HG02571 (cell line): ENCODE results near the gene ANO7.

ENCODE experiments used
- ATAC-seq: cut with Tn5 transposase; IDR thresholded peaks from one replicate; pipeline ENCODE4 v1.9.1; 2021; ENCODE audit warnings: mild to moderate bottlenecking, moderate library complexity; ENCODE audit not compliant: unreplicated experiment

ANO7 gene

DNA sequence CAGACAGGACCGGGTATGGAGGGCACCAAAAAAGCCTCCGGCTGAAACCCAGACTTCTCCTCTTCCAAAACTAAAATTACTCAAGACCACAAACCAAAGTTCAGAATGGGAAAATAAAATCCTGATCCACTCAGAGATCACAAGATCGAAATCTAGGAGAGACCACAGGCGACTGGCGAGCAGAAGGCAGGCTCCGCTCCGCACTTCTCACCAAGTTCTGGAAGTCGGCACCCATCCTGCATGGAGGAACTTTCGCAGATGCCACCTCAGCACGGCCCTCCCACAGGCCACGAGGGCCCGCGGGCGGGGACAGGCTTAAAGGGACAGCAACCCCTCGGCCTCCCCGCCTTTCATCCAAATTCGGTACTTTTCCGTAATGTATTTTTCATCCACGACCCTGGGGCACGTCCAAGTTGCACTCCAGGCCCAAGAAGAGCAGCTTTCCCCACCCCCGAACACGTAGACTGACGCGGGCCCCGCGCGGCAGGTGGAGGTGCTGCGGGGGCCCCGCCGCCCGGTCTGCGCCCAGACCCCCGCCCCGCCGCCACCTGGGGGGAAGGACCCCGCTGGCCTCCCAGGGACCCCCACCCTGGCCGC, 83.3 kb downstream of the ANO7 start:
- peak; percentile 45 for ATAC-seq

- ATAC-seq: peak; percentile 58
These were observed 84.1 kb downstream of the ANO7 start for GRCh38 chr2:241272303-241273209.

DNA sequence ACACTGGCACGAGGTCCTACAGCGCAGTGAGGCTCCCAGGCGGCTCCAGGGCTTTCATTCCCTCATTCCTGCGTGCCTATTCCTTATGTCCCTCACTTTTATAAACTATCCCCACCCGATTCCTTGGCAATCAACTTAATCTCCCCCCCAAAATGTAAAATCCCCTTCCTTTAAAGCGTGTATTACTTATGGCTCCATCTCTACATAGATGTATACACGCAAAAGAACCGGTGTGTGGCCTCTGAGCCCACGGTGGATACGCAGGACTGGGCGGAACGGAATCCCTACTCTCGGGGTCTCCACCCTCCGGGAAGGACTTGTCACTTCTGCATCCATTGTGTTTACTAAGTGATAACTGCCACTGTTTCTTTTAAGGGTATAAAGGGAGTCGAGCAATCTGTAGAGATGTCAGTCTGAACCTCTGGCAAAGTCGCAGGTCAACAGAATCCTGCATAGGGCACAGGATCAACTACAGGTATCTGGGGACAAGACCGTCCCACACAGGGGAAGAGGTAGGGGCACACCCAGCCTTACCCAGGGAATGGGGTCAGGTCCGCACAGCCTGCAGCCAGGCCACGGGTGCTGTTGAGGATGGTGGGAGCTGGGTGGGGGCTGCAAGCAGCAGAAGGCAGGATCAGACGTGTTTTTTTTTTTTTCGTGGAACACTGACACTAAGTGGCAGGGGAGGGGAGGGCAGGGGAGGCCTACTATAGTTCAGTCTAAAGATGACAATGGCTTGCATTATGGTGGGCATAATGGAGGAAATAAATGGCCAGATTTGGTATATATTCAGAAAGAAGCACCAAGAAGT, 84.9 kb downstream of the ANO7 start:
- no peak for ATAC-seq

DNA sequence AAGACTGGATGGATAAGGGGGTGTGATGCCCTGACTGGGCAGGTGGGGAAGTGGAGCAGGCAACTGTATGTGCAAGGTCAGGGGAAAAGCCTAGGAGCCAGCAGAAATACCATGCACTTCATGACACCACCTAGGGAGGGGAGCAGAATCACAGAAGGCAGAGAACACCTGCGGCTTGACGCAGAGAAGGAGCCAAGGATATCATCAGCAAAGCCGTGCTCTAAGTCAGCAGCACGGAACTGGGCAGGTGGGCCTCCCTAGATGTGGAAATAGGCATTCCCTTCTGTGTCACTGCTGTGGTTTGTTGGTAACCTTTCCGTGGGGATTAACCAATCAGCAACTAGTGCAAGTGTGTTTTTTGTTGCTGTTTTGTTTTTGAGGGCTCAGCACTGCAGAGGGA, 85.7 kb downstream of the ANO7 start:
- no peak for ATAC-seq
